Adrenal gland (tissue), 5 donors: Measurements from ENCODE around the gene LPXN.

Source experiments
- POLR2A ChIP-seq, 2 donors: fragments of 450-650 bp; IDR thresholded peaks; one replicate each; pipeline ENCODE4 v1.6.1; 2017; ENCODE audit warnings: antibody characterized with exemption in 2 of 2, mild to moderate bottlenecking in 2 of 2, moderate library complexity in 1 of 2
- TF ChIP-seq, protein P1 (sequence below), 6 experiments: fragments of 450-650 bp in 4 of 6; fragments of 200-600 bp in 2 of 6; sonication (generic) in 1 of 6; IDR thresholded peaks; 1 replicate in 5 of 6; 2 replicates in 1 of 6; pipeline versions ENCODE4 v1.5.1 to v1.8.0; 2016 to 2021; ENCODE audit warnings: antibody characterized with exemption in 6 of 6, mild to moderate bottlenecking in 2 of 6, moderate library complexity in 1 of 6
- donor health status: DM: no; HTN: no; CAD: no.

- TF ChIP-seq POLR2A (IDR thresholded peaks at IDR 0.05): no peak
- TF ChIP-seq, protein P1, sequence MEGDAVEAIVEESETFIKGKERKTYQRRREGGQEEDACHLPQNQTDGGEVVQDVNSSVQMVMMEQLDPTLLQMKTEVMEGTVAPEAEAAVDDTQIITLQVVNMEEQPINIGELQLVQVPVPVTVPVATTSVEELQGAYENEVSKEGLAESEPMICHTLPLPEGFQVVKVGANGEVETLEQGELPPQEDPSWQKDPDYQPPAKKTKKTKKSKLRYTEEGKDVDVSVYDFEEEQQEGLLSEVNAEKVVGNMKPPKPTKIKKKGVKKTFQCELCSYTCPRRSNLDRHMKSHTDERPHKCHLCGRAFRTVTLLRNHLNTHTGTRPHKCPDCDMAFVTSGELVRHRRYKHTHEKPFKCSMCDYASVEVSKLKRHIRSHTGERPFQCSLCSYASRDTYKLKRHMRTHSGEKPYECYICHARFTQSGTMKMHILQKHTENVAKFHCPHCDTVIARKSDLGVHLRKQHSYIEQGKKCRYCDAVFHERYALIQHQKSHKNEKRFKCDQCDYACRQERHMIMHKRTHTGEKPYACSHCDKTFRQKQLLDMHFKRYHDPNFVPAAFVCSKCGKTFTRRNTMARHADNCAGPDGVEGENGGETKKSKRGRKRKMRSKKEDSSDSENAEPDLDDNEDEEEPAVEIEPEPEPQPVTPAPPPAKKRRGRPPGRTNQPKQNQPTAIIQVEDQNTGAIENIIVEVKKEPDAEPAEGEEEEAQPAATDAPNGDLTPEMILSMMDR (IDR thresholded peaks at IDR 0.05): no peak
These were observed 2.5 kb upstream of the LPXN start for GRCh38 chr11:58578136-58578634.
